Activated naive CD4-positive, alpha-beta T cell treated with anti-CD3 and anti-CD28 coated beads, Interleukin-2, amount 50 U/mL, for 16 hours (primary cell): ENCODE data around the gene CERS4.
"Not testable (repeated sequence)": the region's sequence is repeated elsewhere in the genome, so short reads cannot be mapped to it uniquely, and the experiment has no call there.

Experiments
- DNase-seq: peaks from one replicate; pipeline ENCODE4 v3.0.0-alpha.2; 2020

CERS4 gene, protein sequence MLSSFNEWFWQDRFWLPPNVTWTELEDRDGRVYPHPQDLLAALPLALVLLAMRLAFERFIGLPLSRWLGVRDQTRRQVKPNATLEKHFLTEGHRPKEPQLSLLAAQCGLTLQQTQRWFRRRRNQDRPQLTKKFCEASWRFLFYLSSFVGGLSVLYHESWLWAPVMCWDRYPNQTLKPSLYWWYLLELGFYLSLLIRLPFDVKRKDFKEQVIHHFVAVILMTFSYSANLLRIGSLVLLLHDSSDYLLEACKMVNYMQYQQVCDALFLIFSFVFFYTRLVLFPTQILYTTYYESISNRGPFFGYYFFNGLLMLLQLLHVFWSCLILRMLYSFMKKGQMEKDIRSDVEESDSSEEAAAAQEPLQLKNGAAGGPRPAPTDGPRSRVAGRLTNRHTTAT

DNA sequence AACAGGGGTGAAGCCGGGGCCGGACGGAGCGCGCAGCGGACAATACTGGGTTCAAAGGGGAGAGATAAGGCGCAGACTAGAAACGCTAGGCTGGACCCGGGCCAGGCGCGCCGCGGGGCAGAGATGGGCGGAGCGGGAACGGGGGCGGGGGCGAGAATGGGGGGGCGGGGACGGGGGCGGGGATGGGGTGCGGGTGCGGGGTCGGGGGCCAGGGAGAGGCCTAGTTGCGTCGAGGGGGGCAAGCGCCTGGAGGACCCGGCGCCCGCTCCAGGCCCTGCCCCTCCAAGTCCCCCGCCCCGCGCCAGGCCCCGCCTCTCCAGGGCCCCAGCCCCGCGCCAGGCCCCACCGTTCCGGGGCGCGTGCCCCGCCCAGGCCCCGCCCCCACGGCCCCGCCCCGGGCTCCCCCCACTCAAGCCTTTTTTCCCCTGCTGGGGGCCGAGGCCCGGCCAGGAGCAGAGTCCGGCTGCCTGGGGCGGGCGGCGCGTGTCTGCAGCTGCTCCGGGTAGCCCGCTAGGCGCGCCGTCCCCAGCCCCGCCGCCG is at the start of gene CERS4:
CERS4 (plus strand) TSS at position 449 of the 540 bp plus-strand sequence. CDS start 41,707 bp downstream, outside the sequence.
- DNase-seq = peak; percentile 83

DNA sequence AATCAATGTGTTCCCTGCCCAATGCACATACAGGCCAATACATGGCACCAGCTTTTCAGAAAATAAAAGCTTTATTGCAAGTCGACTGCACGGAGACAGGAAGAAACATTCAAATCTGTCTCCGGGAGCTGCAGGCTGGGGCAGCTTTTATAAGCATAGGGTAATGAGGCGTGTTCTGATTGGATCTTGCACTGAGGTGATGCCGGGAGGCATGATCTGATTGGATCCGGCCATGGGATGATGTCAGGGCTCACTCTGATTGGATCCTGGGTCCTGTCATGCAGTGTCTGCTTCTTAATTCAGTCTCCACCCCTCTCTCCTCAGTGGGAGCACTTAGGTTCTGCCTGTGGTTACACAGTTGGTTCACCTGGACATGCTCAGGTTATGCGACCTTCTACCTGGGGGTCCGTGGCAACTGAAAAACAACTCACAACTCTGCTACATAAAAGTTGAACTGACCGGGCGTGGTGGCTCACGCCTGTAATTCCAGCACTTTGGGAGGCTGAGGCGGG is 48.0 kb upstream of the CERS4 start:
- no peak for DNase-seq

DNA sequence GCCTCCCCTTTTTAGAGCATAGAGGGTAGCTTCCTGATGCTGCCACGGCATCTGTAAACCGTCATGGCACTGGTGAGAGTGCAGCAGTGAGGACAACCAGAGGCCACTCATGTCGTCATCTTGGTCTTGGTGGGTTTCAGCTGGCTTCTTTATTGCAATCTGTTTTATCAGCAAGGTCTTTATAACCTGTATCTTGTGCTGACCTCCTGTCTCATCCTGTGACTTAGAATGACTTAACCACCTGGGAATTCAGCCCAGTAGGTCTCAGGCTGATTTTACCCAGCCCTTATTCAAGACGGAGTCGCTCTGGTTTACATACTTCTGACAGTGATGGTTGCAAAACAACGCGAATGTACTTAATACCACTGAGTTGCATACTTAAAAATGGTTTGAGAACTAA is 45.4 kb upstream of the CERS4 start:
- DNase-seq = no peak

DNA sequence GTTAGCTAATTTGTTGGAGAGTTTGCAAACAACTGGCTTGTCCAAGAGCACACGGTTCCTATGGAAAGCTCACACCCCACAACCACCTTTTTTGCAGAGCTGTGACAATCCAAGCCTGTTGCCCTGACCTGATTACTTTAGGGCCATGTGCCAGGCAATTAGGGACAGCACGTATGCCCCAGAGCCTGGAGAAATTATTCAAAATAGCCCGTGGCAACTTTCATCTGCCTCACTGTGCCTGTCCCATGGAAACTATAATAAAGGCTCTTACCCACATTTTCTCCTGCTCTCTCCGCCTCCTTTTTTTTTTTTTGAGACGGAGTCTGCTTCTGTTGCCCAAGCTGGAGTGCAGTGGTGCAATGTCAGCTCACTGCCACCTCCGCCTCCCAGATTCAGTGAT is 41.2 kb upstream of the CERS4 start:
- no peak for DNase-seq

GRCh38 chr19:8168537-8168936 is 40.6 kb upstream of the CERS4 start:
- DNase-seq = no peak

GRCh38 chr19:8174706-8175105 is 34.5 kb upstream of the CERS4 start:
- no peak for DNase-seq

DNA sequence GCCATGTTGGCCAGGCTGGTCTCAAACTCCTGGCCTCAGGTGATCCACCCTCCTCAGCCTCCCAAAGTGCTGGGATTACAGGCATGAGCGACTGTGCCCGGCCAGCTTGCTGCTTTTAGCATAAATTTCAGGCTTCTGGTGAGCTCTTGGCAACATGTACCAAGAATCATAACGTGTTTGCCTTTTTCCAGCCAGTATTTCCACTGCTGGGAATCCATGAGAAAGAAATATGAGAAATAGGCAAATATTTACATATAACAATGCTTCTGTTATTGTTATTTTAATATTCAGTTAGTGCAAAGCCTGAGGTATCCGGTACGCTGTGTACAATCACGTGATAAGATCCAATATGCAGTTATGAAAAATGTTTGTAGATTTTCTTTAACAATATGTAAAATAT is 29.2 kb upstream of the CERS4 start:
- DNase-seq = no peak

DNA sequence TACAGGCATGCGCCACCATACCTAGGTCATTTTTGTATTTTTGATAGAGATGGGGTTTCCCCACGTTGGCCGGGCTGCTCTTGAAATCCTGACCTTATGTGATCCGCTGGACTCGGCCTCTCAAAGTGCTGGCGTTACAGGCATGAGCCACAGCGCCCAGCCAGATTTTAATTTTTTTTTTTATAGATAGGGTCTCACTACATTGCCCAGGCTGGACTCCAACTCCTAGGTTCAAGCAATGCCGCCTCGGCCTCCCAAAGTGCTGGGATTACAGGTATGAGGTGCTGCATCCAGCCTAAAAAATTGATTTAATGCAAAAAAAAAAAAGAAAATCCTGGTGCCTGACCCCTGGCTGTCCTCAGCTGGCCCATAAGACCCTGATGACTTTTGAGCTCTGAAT is 24.9 kb upstream of the CERS4 start:
- no peak for DNase-seq

DNA sequence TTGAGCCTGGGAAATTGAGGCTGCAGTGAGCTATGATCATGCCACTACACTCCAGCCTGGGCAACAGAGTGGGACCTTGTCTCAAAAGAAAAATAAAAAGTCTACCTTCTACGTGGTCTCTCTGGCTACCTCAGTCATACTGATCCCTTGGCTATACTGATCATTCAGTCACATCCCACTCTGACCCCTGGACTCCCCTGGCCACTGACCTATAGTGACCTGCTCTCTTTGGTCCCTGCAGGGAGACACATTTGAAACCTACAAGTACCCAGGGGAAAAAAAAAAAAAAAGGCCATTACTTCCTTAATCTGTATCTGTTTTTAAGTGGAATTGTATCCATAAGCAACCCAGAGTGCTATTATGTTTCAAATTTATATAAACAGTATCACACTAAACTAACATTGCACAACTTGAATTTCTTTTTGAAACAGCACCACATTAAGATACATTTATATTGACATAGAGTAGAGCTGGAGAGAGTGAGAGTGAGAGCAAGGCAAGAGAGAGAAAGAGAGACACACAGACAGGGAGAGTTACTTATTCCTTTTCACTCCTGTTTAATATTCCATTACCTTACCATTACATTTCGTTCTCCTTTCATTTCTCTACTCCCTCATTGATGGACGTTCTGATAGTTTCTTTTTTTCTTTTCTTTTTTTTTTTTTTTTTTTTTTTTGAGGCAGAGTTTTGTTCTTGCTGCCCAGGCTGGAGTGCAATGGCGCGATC is 23.7 kb upstream of the CERS4 start:
- no peak for DNase-seq

GRCh38 chr19:8192221-8192820 is 16.8 kb upstream of the CERS4 start:
- no peak for DNase-seq

DNA sequence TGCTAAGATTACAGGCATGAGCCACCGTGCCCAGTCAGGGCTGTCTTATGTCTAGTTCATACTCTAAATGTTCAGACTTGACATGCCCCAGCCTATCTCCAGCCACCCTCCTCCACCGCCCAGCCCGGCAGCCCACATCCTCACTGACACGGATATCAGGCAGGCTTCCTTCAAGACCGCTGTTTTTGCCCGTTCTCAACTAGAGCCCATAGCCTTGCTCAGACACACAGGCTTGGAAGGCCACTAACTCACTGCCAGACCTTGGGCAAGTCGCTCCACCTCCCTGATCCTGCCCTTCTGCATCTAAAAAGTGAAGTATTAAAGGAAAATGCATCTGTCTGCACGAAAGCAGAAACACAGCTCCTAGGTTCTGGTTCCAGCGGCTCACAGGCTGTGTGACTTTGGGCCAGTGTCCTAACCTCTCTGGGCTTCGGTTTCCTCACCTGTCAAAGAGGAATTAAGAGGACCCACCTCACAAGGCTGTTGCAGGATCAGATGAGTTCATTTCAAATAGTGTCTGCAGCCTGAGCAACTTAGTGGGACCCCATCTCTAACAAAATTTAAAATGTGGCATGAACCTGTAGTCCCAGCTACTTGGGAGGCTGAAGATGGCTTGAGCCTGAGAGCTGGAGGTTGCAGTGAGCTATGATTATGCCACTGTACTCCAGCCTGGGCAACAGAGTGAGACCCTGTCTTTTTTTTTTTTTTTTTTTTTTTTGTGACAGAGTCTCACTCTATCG is 14.5 kb upstream of the CERS4 start:
- no peak for DNase-seq

GRCh38 chr19:8196271-8196927 is 12.8 kb upstream of the CERS4 start:
- DNase-seq = no peak

DNA sequence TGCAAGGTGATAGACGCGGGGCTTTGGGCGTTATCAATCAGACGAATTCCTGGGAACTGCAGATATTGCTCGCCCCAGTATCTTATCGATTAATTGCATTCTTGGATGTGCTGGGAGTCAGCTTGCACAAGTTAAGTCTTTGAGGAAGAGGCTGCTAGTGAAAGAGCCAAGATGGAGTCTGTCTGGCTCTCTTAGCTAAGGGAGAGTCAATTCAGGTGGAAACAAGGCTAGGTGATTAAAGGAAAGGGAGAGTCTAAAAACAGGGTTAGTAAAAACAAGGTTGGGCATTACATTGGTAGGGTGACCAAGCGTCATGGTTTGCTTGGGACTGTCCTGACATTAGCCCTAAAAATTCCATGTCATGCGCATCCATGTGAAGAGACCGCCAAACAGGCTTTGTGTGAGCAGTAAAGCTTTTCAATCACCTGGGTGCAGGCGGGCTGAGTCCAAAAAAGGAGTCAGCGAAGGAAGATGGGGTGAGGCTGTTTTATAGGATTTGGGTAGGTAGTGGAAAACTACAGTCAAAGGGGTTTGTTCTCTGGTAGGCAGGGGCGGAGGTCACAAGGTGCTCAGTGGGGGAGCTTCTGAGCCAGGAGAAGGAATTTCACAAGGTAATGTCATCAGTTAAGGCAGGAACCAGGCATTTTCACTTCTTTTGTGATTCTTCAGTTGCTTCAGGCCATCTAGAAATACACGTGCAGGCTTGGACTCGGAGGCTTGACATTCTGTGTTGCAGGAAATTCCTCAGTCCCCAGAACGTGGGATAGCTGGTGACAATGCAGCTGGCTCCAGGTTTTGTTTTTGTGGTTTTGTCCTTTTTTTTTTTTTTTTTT is 5.7 kb upstream of the CERS4 start:
- not testable (repeated sequence) for DNase-seq

GRCh38 chr19:8204961-8205360 is 4.2 kb upstream of the CERS4 start:
- DNase-seq = no peak

DNA sequence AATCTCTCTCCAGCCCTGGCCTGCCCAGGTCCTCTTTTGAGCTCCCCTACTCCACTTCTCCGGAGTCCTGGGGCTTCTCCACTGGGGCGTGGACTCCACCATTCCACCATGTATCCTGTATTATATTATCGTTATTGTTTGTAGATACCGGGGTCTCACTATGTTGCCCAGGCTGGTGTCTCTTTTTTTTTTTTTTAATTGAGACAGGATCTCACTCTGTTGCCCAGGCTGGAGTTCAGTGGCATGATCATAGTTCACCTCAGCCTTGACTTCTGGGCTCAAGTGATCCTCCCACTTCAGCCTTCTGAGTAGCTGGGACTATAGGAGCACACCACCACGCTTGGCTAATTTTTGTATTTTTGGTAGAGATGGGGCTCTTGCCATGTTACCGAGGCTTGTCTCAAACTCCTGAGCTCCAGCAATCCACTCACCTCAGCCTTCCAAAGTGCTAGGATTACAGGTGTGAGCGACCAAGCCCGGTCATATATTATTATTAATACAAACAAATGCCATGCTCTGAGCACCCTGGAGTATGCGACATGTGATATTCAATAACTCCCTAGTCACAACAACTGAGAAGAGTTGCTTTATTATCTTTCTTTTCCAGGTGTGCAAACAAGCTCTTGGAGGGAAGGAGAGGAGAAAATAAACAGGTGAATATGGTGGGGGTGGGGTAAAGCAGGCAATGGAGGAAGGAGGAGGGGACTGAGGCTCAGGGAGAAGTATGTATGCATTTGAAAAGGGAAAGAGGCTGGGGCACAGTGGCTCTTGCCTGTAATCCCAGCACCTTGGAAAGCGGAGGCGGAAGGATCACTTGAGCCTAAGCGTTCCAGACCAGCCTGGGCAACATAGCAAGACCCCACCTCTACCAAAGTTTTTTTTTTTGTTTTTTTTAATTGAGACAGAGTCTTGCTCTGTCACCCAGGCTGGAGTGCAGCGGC is 2.8 kb upstream of the CERS4 start:
- no peak for DNase-seq

- not testable (repeated sequence) for DNase-seq
These were observed 1.8 kb upstream of the CERS4 start for GRCh38 chr19:8207326-8207725.

DNA sequence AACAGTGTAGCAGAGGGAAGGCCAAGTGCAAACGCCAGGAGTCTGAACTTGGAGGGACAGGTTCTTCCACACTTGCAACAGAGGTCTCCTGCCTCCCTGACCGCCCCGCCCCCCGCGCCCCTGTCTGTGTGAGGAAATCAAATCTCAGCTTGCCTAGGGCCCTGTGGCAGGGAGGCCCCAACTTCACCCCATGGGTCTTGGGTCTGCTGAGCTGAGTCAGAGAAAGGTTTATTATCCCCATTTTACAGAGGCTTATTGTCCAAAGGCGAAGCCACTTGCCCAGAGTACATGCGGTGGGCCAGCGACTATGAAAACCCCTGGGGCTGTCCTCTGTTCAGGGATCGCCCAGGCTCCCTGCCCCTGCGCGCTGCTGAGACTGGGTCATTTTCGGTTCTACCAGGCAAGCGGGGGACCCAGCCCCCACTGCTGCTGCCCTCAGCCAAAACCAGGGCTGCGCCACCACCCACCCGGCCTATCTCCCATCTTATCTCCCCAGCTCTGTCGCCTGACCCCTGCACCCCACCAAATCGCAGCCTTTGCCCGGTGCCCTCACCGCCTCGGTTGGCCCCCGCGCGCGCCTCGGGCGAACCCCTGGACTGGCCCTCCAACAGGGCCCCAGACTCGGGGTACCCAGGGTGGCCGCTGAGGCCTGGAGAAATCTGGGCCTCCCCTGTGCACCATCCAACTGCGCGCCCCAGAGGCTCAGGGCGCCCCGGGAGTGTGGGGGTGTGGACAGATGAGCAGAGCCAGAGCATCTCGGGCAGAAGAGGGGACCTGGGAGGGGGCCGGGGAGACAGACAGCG is 850 bp upstream of the CERS4 start:
- DNase-seq = no peak

DNA sequence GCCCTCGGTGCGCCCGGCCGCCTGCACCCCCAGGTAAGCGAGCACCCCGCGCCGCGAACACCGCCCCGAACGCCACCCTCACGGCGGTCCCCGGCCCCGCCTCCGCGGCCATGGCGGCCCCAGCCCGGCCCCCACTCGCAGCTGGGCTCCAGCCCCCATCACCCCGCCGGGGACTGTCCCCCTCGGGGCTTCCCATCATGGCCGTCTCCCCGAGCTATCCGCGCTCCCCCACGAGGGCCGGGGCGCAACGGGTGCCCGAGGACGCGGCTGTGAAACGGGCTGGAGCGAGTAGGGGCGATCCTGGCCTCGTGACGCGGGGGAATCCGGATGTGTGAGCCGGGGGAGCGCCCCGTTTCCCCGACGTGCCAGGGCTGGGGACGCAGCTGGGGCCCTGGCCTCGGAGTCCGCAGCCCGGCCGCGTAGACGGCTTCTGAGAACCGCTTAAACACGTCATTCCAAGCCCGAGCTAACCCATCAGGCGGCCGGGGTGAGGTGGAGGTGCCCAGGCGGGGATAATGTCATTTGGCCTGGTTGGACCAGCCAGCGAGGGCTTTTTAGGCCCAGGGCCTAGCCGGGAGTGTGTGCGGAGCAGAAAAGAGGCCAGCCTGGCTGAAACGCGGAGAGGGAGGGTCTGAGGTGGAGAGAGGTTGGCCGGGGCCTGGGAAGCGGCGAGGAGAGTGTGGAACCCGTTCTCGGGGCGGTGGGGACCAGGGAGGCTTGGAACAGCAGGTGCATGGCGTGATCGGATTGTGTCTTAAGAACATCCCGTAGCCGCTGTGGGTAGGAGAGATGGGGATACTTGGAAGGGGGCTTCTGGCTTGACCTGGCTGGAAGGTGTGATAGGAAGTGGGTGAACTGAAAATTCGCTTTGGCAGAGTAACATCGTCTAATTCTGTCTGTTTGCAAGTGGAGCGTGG is 550 bp downstream of the CERS4 start:
- DNase-seq = peak; percentile 83
